ENCODE data around the gene CDKN2D.

GRCh38 chr19:10566408-10566657 lies 2.4 kb downstream of the CDKN2D start:
- no peak for TF ChIP-seq CTCF (conservative IDR thresholded peaks at IDR 0.05; ENCODE audit: low read length)
- TF ChIP-seq EZH2phosphoT487 (IDR thresholded peaks at IDR 0.05; ENCODE audit: borderline replicate concordance, low read depth, low read length): no peak
